Endodermal cell (in vitro differentiated cells): ENCODE data around the gene AOPEP. TPM values are rescaled to one million over a fixed set of nuclear protein-coding genes. Genes with fewer than 3 reads are reported as not detected.

Experiments used
- DNase-seq: peaks from one replicate; pipeline ENCODE4 v3.0.0-alpha.2; 2017
- H3K27ac ChIP-seq: 2 replicates; pipeline ENCODE4 v1.5.1; 2013; ENCODE audit warnings: mild to moderate bottlenecking, low read depth, low read length, moderate library complexity
- H3K27me3 ChIP-seq: 2 replicates; pipeline ENCODE4 v1.6.1; 2013; ENCODE audit warnings: mild to moderate bottlenecking, low read length, moderate library complexity; ENCODE audit not compliant: insufficient read depth, control insufficient read depth, poor library complexity, severe bottlenecking
- H3K36me3 ChIP-seq: 2 replicates; pipeline ENCODE4 v1.7.0; 2013; ENCODE audit warnings: mild to moderate bottlenecking, low read length, moderate library complexity; ENCODE audit not compliant: control insufficient read depth, insufficient read depth
- H3K4me1 ChIP-seq: one replicate; pipeline ENCODE4 v1.7.0; 2013; ENCODE audit warnings: low read length; ENCODE audit not compliant: control insufficient read depth, insufficient read depth
- H3K4me3 ChIP-seq: 2 replicates; pipeline ENCODE4 v1.5.1; 2013; ENCODE audit warnings: mild to moderate bottlenecking, low read length, moderate library complexity
- H3K9ac ChIP-seq: 2 replicates; pipeline ENCODE4 v1.6.1; 2013; ENCODE audit warnings: mild to moderate bottlenecking, low read length, moderate library complexity; ENCODE audit not compliant: poor library complexity, severe bottlenecking; ENCODE audit errors: extremely low read depth
- H3K9me3 ChIP-seq: 2 replicates; pipeline ENCODE4 v1.6.1; 2013; ENCODE audit warnings: mild to moderate bottlenecking, low read length, moderate library complexity; ENCODE audit not compliant: control insufficient read depth
- H3K27ac Mint-ChIP-seq: 2 replicates; pipeline ENCODE4 v1.8.0; 2020; ENCODE audit warnings: mixed read lengths
- H3K27me3 Mint-ChIP-seq: 2 replicates; pipeline ENCODE4 v1.8.0; 2021; ENCODE audit warnings: mild to moderate bottlenecking, mixed read lengths; ENCODE audit not compliant: insufficient read depth
- H3K36me3 Mint-ChIP-seq: 2 replicates; pipeline ENCODE4 v1.8.0; 2020; ENCODE audit warnings: low read depth, mixed read lengths
- H3K4me1 Mint-ChIP-seq: 2 replicates; pipeline ENCODE4 v1.8.0; 2020; ENCODE audit warnings: mixed read lengths
- H3K4me3 Mint-ChIP-seq: 2 replicates; pipeline ENCODE4 v1.8.0; 2020; ENCODE audit warnings: mild to moderate bottlenecking, moderate library complexity, mixed read lengths
- H3K9me3 Mint-ChIP-seq: 2 replicates; pipeline ENCODE4 v1.8.0; 2020; ENCODE audit warnings: mild to moderate bottlenecking, mixed read lengths
- CTCF ChIP-seq: fragments of 200-600 bp; sonication (generic); conservative IDR thresholded peaks from 2 replicates; pipeline ENCODE4 v1.5.0; 2021; ENCODE audit warnings: antibody characterized with exemption, mild to moderate bottlenecking
- WGBS, 2 experiments: methylation state at CpG; one replicate each; pipeline versions ENCODE4 v1.1.5 to v1.1.7; 2013; ENCODE audit warnings: missing lambda C conversion rate in 2 of 2, mixed read lengths in 1 of 2; ENCODE audit not compliant: insufficient coverage in 1 of 2, insufficient read length in 1 of 2; 5-methylcytosine and 5-hydroxymethylcytosine counted together
- total RNA-seq, 2 donors: library from RNA; stranded (reverse); fragmentation: NEBNext Ultra II Directional in 1 of 2; extraction: Animal tissue kit (Norgen Biotek cat#: 25700) in 1 of 2; gene quantifications; 2 replicates in 1 of 2; 3 replicates in 1 of 2; pipeline ENCODE4 v1.2.1, GENCODE V29; 2021

Gene AOPEP
- total RNA-seq, 2 donors from 2014 or later: 23.4 to 33.7 TPM

- peak overlapping the region; percentile 23 for H3K27ac Mint-ChIP-seq
- peaks cover 12% of the 10 kb centered on the region for H3K27me3 Mint-ChIP-seq
- H3K9ac ChIP-seq: no peak overlapping the region
- 21 to 28% methylated on average over 6 to 12 of the region's 12 CpGs for WGBS, 2 experiments
- H3K36me3 ChIP-seq: peaks cover 7% of the 10 kb centered on the region
- H3K4me3 ChIP-seq: no peak overlapping the region
- peaks cover under 1% of the 10 kb centered on the region for H3K9me3 Mint-ChIP-seq
- no peak overlapping the region for H3K27ac ChIP-seq
- peak; percentile 68 for DNase-seq
- H3K4me1 Mint-ChIP-seq: peaks cover 51% of the 10 kb centered on the region
- no peaks in the 10 kb centered on the region for H3K4me1 ChIP-seq
- H3K4me3 Mint-ChIP-seq: peak overlapping the region; percentile 28
- H3K27me3 ChIP-seq: no peaks in the 10 kb centered on the region
- peaks cover 16% of the 10 kb centered on the region for H3K36me3 Mint-ChIP-seq
- no peaks in the 10 kb centered on the region for H3K9me3 ChIP-seq
- TF ChIP-seq CTCF: peak; percentile 27
Observed at GRCh38 chr9:94824913-94825610, 98.6 kb downstream of the AOPEP start.

- no peak overlapping the region for H3K4me3 ChIP-seq
- H3K4me1 ChIP-seq: no peaks in the 10 kb centered on the region
- Mint-ChIP-seq H3K36me3 (peaks cover 17% of the 10 kb centered on the region), H3K27ac (peak overlapping the region; percentile 23), H3K4me3 (peak overlapping the region; percentile 28), H3K27me3 (peaks cover 12% of the 10 kb centered on the region), H3K4me1 (peaks cover 48% of the 10 kb centered on the region), H3K9me3 (peaks cover 4% of the 10 kb centered on the region)
- no peaks in the 10 kb centered on the region for H3K9me3 ChIP-seq
- no peaks in the 10 kb centered on the region for H3K27me3 ChIP-seq
- WGBS, 2 experiments: 63 to 78% methylated on average over 1 to 4 of the region's 4 CpGs
- H3K27ac ChIP-seq: no peak overlapping the region
- peaks cover 7% of the 10 kb centered on the region for H3K36me3 ChIP-seq
- no peak overlapping the region for H3K9ac ChIP-seq
- DNase-seq: no peak
- TF ChIP-seq CTCF: no peak
Observed at GRCh38 chr9:94825611-94825958, 99.1 kb downstream of the AOPEP start.

GRCh38 chr9:94826044-94826443 lies 99.5 kb downstream of the AOPEP start:
- no peak overlapping the region for H3K9ac ChIP-seq
- peaks cover 7% of the 10 kb centered on the region for H3K36me3 ChIP-seq
- H3K4me1 ChIP-seq: no peaks in the 10 kb centered on the region
- no peak overlapping the region for H3K27ac ChIP-seq
- 91 to 92% methylated on average over 6 to 9 of the region's 9 CpGs for WGBS, 2 experiments
- no peak overlapping the region for H3K4me3 Mint-ChIP-seq
- H3K4me1 Mint-ChIP-seq: peaks cover 48% of the 10 kb centered on the region
- no peak for TF ChIP-seq CTCF
- peaks cover 21% of the 10 kb centered on the region for H3K36me3 Mint-ChIP-seq
- peak; percentile 43 for DNase-seq
- peak overlapping the region; percentile 36 for H3K27ac Mint-ChIP-seq
- H3K27me3 Mint-ChIP-seq: peaks cover 12% of the 10 kb centered on the region
- no peak overlapping the region for H3K4me3 ChIP-seq
- peaks cover 8% of the 10 kb centered on the region for H3K9me3 Mint-ChIP-seq
- no peaks in the 10 kb centered on the region for H3K27me3 ChIP-seq
- peaks cover 5% of the 10 kb centered on the region for H3K9me3 ChIP-seq
